ENCODE data around the gene FGF14. TPM values are rescaled to one million over a fixed set of nuclear protein-coding genes. Genes with fewer than 3 reads are reported as not detected.
A peak's percentile ranks its signal among the peaks of the same experiment; 100 is the strongest.

The FGF14 gene
- total and polyA plus RNA-seq, 4 experiments from 2014 or later: 0.33 to 0.55 (median 0.35) TPM; not detected in 1

DNA sequence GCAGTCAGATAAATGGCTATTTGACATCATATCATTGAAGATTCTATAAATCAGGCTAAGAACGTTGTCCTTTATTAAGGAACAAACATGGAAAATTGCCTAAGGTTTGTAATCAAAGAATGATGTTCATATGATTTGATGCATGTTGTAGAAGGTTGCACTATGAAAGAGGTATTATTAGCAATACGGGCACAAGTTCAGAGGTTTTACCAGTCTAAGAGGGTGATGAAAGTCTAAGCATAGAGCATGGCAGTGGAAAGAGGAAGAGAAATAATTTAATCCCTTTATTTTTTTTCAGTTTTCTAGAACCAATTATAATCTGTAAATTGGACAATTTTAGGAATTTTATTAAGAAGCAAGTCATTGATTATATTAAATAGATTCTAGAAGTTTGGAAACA, 450.7 kb downstream of the FGF14 start:
- CTCF ChIA-PET (ENCODE audit: partially characterized antibody): no interaction called here

DNA sequence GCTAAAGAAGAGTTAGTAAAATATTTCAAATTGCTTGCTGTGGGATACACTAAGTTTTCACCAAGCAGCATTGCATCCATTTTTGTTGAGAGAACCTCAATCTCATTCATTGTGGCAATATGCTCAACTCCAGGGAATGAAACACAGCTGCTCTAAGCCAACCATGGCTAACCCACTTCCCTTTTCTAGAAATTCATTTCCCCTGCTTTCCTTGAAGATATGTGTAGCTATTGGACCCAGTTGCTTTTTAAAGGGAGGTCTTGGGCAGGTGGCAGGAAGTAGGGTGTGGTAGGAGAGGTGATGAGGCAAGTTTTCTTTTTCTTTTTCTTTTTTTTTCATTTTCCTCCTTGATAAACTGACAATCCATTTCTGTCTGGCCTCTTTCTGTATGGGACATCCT, 452.2 kb downstream of the FGF14 start:
- H3K27me3 Mint-ChIP-seq: peaks cover 0 to 2% of the 10 kb centered on the region in 2 donors
- intact Hi-C loops (cut with micrococcal nuclease): no loop called here
- H3K9me3 ChIP-seq (ENCODE audit: control insufficient read depth in 1 of 2, low read length in 2 of 2): no peaks in the 10 kb centered on the region
- H3K36me3 ChIP-seq (ENCODE audit: insufficient read depth, low read length): no peaks in the 10 kb centered on the region
- CTCF ChIA-PET (ENCODE audit: partially characterized antibody): interaction anchor here (1.5 kb wide), 1 partner anchor 10 kb away, joined by 3 read pairs; no protein-coding TSS in a partner anchor
- H3K36me3 Mint-ChIP-seq: no peaks in the 10 kb centered on the region
- no peaks in the 10 kb centered on the region for H3K4me1 ChIP-seq (ENCODE audit: insufficient read depth, low read length)
- H3K9me3 Mint-ChIP-seq: peaks cover 0 to 3% (median 0%) of the 10 kb centered on the region in 8 donors
- no peak for DNase-seq
- no peak overlapping the region for H3K4me3 Mint-ChIP-seq
- no peak overlapping the region for H3K27ac ChIP-seq (ENCODE audit: low read depth, low read length)
- no peaks in the 10 kb centered on the region for H3K27me3 ChIP-seq (ENCODE audit: insufficient read depth, low read length)
- POLR2A ChIA-PET (ENCODE audit: partially characterized antibody): no interaction called here
- H3K4me1 Mint-ChIP-seq: peaks cover 0 to 4% (median 0%) of the 10 kb centered on the region in 4 donors
- H3K27ac Mint-ChIP-seq: no peak overlapping the region
- no peak overlapping the region for H3K4me3 ChIP-seq (ENCODE audit: low read length in 2 of 2)

More for the DNA sequence above, 450.7 kb downstream of the FGF14 start:
- H3K4me3 Mint-ChIP-seq: no peak overlapping the region
- intact Hi-C loops (cut with micrococcal nuclease): no loop called here
- peaks cover 0 to 3% (median 0%) of the 10 kb centered on the region in 8 donors for H3K9me3 Mint-ChIP-seq
- no peak overlapping the region for H3K27ac Mint-ChIP-seq
- Histone ChIP-seq H3K36me3 (ENCODE audit: insufficient read depth, low read length) (no peaks in the 10 kb centered on the region), H3K9me3 (ENCODE audit: control insufficient read depth in 1 of 2, low read length in 2 of 2) (no peaks in the 10 kb centered on the region), H3K27ac (ENCODE audit: low read depth, low read length) (no peak overlapping the region), H3K27me3 (ENCODE audit: insufficient read depth, low read length) (no peaks in the 10 kb centered on the region), H3K4me3 (ENCODE audit: low read length in 2 of 2) (no peak overlapping the region), H3K4me1 (ENCODE audit: insufficient read depth, low read length) (no peaks in the 10 kb centered on the region)
- H3K27me3 Mint-ChIP-seq: no peaks in the 10 kb centered on the region
- POLR2A ChIA-PET (ENCODE audit: partially characterized antibody): no interaction called here
- no peaks in the 10 kb centered on the region for H3K36me3 Mint-ChIP-seq
- H3K4me1 Mint-ChIP-seq: peaks cover 0 to 15% (median 2%) of the 10 kb centered on the region in 4 donors
- DNase-seq: no peak

DNA sequence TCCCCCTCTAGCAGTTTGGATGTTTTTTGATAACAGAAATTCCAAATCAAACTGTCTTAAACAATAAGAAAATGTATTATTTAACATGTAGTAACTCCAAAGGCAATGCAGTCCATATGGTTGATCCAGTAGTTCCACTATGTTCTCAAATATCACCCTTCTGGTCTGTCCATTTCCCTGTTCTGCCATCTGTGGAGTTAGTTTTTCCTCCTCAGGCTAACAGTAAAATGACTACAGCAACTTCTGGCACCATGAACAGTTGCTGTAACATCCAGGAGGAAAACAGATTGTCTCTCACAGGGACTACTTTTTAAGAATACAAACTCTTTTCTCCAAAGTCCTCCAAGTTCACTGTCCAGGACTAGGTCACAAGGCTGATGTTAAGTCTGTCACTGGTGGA, 455.4 kb downstream of the FGF14 start:
- ChIA-PET CTCF (ENCODE audit: partially characterized antibody) (no interaction called here), POLR2A (ENCODE audit: partially characterized antibody) (no interaction called here)
- intact Hi-C loops (cut with micrococcal nuclease): no loop called here
- Mint-ChIP-seq H3K4me1 (no peaks in the 10 kb centered on the region), H3K4me3 (no peak overlapping the region), H3K36me3 (no peaks in the 10 kb centered on the region), H3K27me3 (peaks cover 2 to 3% of the 10 kb centered on the region in 2 donors), H3K27ac (no peak overlapping the region), H3K9me3 (peaks cover 0 to 3% (median 0%) of the 10 kb centered on the region in 8 donors)
- no peak overlapping the region for H3K4me3 ChIP-seq (ENCODE audit: low read length in 2 of 2)
- no peaks in the 10 kb centered on the region for H3K9me3 ChIP-seq (ENCODE audit: control insufficient read depth in 1 of 2, low read length in 2 of 2)
- H3K27me3 ChIP-seq (ENCODE audit: insufficient read depth, low read length): no peaks in the 10 kb centered on the region
- H3K4me1 ChIP-seq (ENCODE audit: insufficient read depth, low read length): no peaks in the 10 kb centered on the region
- H3K27ac ChIP-seq (ENCODE audit: low read depth, low read length): no peak overlapping the region
- DNase-seq: no peak
- no peaks in the 10 kb centered on the region for H3K36me3 ChIP-seq (ENCODE audit: insufficient read depth, low read length)

DNA sequence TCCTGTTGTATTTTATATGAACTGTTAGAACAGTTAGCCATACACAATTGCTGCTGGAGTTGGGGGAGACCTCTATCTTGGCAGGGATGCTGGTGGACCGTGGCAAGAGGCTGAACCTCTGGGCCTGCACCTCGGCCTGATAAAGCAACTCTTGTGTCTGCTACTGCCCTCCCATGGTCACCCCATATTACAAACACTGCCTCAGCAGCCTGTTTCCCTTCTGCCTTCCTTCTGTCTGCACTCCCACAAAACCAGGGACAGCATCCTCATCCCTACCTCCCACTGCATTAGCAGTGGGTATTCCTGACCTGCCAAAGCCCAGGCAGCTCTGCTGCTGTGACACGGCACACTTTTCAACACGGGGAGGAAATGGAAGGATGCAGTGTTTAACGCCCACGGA, 456.4 kb downstream of the FGF14 start:
- POLR2A ChIA-PET (ENCODE audit: partially characterized antibody): no interaction called here
- H3K36me3 Mint-ChIP-seq: no peaks in the 10 kb centered on the region
- no peaks in the 10 kb centered on the region for H3K4me1 Mint-ChIP-seq
- CTCF ChIA-PET (ENCODE audit: partially characterized antibody): no interaction called here
- Histone ChIP-seq H3K4me3 (ENCODE audit: low read length in 2 of 2) (no peak overlapping the region), H3K27ac (ENCODE audit: low read depth, low read length) (no peak overlapping the region), H3K9me3 (ENCODE audit: control insufficient read depth in 1 of 2, low read length in 2 of 2) (no peaks in the 10 kb centered on the region), H3K4me1 (ENCODE audit: insufficient read depth, low read length) (no peaks in the 10 kb centered on the region), H3K27me3 (ENCODE audit: insufficient read depth, low read length) (no peaks in the 10 kb centered on the region), H3K36me3 (ENCODE audit: insufficient read depth, low read length) (no peaks in the 10 kb centered on the region)
- peak overlapping the region in 1 of 7 donors; percentile 32 for H3K27ac Mint-ChIP-seq
- no peak for DNase-seq
- peaks cover 2 to 3% of the 10 kb centered on the region in 2 donors for H3K27me3 Mint-ChIP-seq
- H3K9me3 Mint-ChIP-seq: peaks cover 0 to 3% (median 0%) of the 10 kb centered on the region in 8 donors
- no peak overlapping the region for H3K4me3 Mint-ChIP-seq
- intact Hi-C loops (cut with micrococcal nuclease): no loop called here

DNA sequence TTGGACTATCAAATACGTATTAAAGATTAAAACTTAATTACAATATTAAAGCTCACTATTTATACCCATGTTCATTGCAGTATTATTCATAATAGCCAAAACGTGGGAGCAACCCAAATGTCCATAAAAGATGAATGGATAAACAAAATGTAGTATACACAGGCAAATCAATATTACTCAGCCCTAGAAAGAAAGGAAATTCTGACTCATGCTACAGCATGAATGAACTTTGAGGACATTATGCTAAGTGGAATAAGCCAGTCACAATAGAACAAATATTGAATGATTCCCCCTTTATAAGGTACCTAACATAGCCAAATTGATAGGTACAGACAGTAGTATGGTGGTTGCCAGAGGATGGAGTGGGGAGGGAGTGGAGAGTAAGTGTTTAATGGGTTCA, 457.3 kb downstream of the FGF14 start:
- peaks cover 0 to 3% (median 0%) of the 10 kb centered on the region in 8 donors for H3K9me3 Mint-ChIP-seq

DNA sequence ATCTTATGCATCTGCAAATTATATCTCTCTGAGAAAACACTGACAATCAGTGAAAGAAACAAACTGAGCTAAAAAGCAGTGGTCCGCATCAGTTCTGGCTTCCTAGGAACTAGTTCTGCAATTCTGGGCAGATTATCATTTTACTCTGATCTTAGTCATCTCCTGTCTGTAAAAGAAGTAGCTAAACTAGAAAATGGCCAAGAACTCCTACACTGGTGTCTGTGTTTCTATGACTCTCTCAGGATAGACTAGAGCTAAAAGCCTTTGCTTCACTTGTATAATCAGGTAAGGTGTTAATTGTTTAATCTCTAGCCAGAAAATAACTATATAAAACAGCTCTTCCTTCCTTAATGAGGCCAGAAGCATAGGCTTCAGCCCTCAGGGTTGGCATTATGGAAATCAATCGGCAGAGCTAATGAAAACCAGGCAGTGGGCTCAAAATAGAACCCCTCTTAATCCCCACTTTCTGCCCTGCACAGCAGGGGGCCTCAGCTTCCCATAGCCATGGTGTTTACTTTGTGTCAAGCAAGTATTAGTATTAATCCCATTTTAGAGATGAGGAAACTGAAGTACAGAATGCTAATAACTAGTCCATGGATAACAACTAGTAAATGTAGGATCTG, 459.2 kb downstream of the FGF14 start:
- no peak overlapping the region for H3K4me3 Mint-ChIP-seq
- ChIA-PET CTCF (ENCODE audit: partially characterized antibody) (no interaction called here), POLR2A (ENCODE audit: partially characterized antibody) (no interaction called here)
- peaks cover 0 to 3% (median 0%) of the 10 kb centered on the region in 8 donors for H3K9me3 Mint-ChIP-seq
- Histone ChIP-seq H3K27ac (ENCODE audit: low read depth, low read length) (no peak overlapping the region), H3K36me3 (ENCODE audit: insufficient read depth, low read length) (no peaks in the 10 kb centered on the region), H3K4me1 (ENCODE audit: insufficient read depth, low read length) (no peaks in the 10 kb centered on the region), H3K9me3 (ENCODE audit: control insufficient read depth in 1 of 2, low read length in 2 of 2) (no peaks in the 10 kb centered on the region), H3K27me3 (ENCODE audit: insufficient read depth, low read length) (no peaks in the 10 kb centered on the region), H3K4me3 (ENCODE audit: low read length in 2 of 2) (no peak overlapping the region)
- intact Hi-C loops (cut with micrococcal nuclease): loop anchor here (5.0 kb wide), 2 partner anchors 515 to 615 kb away; no protein-coding TSS in a partner anchor
- no peaks in the 10 kb centered on the region for H3K4me1 Mint-ChIP-seq
- H3K27ac Mint-ChIP-seq: no peak overlapping the region
- no peak for DNase-seq
- peaks cover 2 to 7% of the 10 kb centered on the region in 2 donors for H3K27me3 Mint-ChIP-seq
- H3K36me3 Mint-ChIP-seq: no peaks in the 10 kb centered on the region

More for the DNA sequence above, 457.3 kb downstream of the FGF14 start:
- DNase-seq: no peak
- H3K4me1 ChIP-seq (ENCODE audit: insufficient read depth, low read length): no peaks in the 10 kb centered on the region
- H3K9me3 ChIP-seq (ENCODE audit: control insufficient read depth in 1 of 2, low read length in 2 of 2): no peaks in the 10 kb centered on the region
- H3K4me3 Mint-ChIP-seq: no peak overlapping the region
- POLR2A ChIA-PET (ENCODE audit: partially characterized antibody): no interaction called here
- H3K36me3 ChIP-seq (ENCODE audit: insufficient read depth, low read length): no peaks in the 10 kb centered on the region
- no peak overlapping the region for H3K27ac ChIP-seq (ENCODE audit: low read depth, low read length)
- H3K27me3 Mint-ChIP-seq: peaks cover 2 to 6% of the 10 kb centered on the region in 2 donors
- CTCF ChIA-PET (ENCODE audit: partially characterized antibody): no interaction called here
- no peaks in the 10 kb centered on the region for H3K36me3 Mint-ChIP-seq
- intact Hi-C loops (cut with micrococcal nuclease): loop anchor here (5.0 kb wide), 2 partner anchors 513 to 613 kb away; no protein-coding TSS in a partner anchor
- H3K27ac Mint-ChIP-seq: no peak overlapping the region
- H3K4me3 ChIP-seq (ENCODE audit: low read length in 2 of 2): no peak overlapping the region
- H3K4me1 Mint-ChIP-seq: no peaks in the 10 kb centered on the region
- no peaks in the 10 kb centered on the region for H3K27me3 ChIP-seq (ENCODE audit: insufficient read depth, low read length)

DNA sequence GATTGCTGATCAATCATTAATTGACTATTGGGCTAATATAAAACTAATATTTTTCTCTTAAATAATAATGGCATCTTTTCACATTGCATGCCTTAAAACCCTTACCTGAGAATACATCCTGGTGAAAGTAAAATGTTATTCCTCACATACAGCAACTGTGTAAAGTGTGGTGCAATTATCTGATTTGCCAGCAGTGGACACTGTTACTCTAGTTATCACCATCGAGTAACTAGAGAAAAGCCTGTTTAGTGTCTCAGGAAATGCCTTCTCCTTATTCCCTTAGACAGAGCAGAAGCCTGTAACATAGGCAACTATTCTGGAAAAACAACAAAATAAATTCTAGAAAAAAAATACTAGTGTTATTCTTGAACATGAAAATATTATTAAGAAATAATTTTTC, 459.8 kb downstream of the FGF14 start:
- no peak overlapping the region for H3K27ac ChIP-seq (ENCODE audit: low read depth, low read length)
- Mint-ChIP-seq H3K27ac (no peak overlapping the region), H3K4me3 (no peak overlapping the region), H3K36me3 (no peaks in the 10 kb centered on the region), H3K27me3 (peaks cover 5 to 7% of the 10 kb centered on the region in 2 donors), H3K9me3 (no peaks in the 10 kb centered on the region), H3K4me1 (no peaks in the 10 kb centered on the region)
- no peaks in the 10 kb centered on the region for H3K9me3 ChIP-seq (ENCODE audit: control insufficient read depth in 1 of 2, low read length in 2 of 2)
- H3K4me1 ChIP-seq (ENCODE audit: insufficient read depth, low read length): no peaks in the 10 kb centered on the region
- intact Hi-C loops (cut with micrococcal nuclease): loop anchor here (5.0 kb wide), 2 partner anchors 515 to 615 kb away; no protein-coding TSS in a partner anchor
- POLR2A ChIA-PET (ENCODE audit: partially characterized antibody): no interaction called here
- H3K36me3 ChIP-seq (ENCODE audit: insufficient read depth, low read length): no peaks in the 10 kb centered on the region
- CTCF ChIA-PET (ENCODE audit: partially characterized antibody): no interaction called here
- H3K4me3 ChIP-seq (ENCODE audit: low read length in 2 of 2): no peak overlapping the region
- DNase-seq: no peak
- H3K27me3 ChIP-seq (ENCODE audit: insufficient read depth, low read length): no peaks in the 10 kb centered on the region

All from CD4-positive, alpha-beta memory T cell (primary cell).